GM12872 (cell line): ENCODE measurements around the gene ARID2.

Source experiments
- TF ChIP-seq, protein P1 (sequence below): IDR thresholded peaks from 3 replicates; pipeline ENCODE4 v1.5.1; 2011; ENCODE audit warnings: low read depth, mild to moderate bottlenecking, low read length, moderate library complexity; ENCODE audit not compliant: insufficient read depth

Gene ARID2

DNA sequence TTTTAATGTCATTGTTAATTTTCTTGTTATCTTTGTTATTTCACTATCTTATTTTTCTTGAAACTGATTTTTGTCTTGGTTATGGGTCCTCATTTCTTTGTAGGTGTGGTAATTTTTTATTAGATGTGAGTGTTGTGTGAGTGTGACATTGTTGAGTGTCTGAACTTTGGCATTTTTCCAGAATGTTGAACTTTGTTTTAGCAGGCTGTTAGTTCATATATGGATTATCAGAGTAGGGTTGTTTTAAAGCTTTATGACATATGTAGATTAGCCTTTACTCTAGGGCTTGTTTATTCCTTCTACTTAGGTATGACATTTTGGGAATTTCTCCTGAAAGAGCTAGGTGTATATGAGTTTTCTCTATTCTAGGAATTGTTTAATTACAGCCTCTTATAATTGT is 103.9 kb downstream of the ARID2 start:
- TF ChIP-seq, protein P1, sequence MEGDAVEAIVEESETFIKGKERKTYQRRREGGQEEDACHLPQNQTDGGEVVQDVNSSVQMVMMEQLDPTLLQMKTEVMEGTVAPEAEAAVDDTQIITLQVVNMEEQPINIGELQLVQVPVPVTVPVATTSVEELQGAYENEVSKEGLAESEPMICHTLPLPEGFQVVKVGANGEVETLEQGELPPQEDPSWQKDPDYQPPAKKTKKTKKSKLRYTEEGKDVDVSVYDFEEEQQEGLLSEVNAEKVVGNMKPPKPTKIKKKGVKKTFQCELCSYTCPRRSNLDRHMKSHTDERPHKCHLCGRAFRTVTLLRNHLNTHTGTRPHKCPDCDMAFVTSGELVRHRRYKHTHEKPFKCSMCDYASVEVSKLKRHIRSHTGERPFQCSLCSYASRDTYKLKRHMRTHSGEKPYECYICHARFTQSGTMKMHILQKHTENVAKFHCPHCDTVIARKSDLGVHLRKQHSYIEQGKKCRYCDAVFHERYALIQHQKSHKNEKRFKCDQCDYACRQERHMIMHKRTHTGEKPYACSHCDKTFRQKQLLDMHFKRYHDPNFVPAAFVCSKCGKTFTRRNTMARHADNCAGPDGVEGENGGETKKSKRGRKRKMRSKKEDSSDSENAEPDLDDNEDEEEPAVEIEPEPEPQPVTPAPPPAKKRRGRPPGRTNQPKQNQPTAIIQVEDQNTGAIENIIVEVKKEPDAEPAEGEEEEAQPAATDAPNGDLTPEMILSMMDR: no peak

- TF ChIP-seq, protein P1: no peak
Observed at GRCh38 chr12:45834809-45835208, 105.3 kb downstream of the ARID2 start.

DNA sequence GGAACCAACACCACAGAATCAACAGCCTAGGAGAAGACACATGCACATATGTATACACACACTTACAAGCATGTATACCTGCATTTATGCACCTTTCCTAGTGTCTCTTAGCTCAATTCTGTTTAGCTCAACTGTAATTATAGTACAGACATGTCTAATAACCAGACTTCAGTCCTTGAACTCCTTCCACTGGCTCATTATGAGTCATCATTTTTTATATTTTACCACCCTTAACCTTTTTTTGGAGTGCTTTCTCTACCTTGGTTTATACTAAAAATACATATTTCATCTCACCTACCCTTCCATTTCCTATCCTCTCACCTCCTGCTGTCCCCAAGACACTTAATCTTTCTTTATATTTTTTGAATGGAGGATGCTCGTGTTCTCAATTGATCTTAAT is 110.4 kb downstream of the ARID2 start:
- TF ChIP-seq, protein P1: no peak

- TF ChIP-seq, protein P1: no peak
Observed at GRCh38 chr12:45849289-45849688, 119.8 kb downstream of the ARID2 start.

DNA sequence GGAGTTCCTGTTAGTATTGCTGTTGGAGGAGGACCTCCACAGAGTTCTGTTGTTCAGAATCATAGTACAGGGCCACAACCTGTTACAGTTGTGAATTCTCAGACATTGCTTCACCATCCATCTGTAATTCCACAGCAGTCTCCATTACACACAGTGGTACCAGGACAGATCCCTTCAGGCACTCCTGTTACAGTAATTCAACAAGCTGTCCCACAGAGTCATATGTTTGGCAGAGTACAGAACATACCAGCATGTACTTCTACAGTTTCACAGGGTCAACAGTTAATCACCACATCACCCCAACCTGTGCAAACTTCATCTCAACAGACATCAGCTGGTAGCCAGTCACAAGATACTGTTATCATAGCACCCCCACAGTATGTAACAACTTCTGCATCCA is 120.8 kb downstream of the ARID2 start:
- TF ChIP-seq, protein P1: no peak

DNA sequence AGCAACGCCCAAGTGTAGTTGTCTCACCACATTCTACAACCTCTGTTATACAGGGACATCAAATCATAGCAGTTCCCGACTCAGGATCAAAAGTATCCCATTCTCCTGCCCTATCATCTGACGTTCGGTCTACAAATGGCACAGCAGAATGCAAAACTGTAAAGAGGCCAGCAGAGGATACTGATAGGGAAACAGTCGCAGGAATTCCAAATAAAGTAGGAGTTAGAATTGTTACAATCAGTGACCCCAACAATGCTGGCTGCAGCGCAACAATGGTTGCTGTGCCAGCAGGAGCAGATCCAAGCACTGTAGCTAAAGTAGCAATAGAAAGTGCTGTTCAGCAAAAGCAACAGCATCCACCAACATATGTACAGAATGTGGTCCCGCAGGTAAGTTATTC is 123.0 kb downstream of the ARID2 start:
- TF ChIP-seq, protein P1: no peak

- TF ChIP-seq, protein P1: no peak
Observed at GRCh38 chr12:45853550-45853949, 124.0 kb downstream of the ARID2 start.

- TF ChIP-seq, protein P1: no peak
Observed at GRCh38 chr12:45863332-45863731, 133.8 kb downstream of the ARID2 start.
